Naive B cell (primary cell): ENCODE measurements around the gene SLAMF6. TPM values are rescaled to one million over a fixed set of nuclear protein-coding genes. Genes with fewer than 3 reads are reported as not detected.

Experiments used
- ATAC-seq, 2 donors: fragments of 150-1000 bp; cut with Tn5 transposase; 2 replicates each; pipeline ENCODE4 v1.10.0; 2021; ENCODE audit warnings: low read depth in 2 of 2, mild to moderate bottlenecking in 2 of 2, moderate library complexity in 2 of 2
- DNase-seq: peaks from one replicate; pipeline ENCODE4 v3.0.0; 2022
- H3K27ac Mint-ChIP-seq, 6 donors: one replicate each; pipeline ENCODE4 v1.8.0; 2020 to 2022; ENCODE audit warnings: mild to moderate bottlenecking in 6 of 6, mixed read lengths in 6 of 6, moderate library complexity in 5 of 6, inconsistent platforms in 2 of 6
- H3K27me3 Mint-ChIP-seq, 3 donors: one replicate each; pipeline ENCODE4 v1.8.0; 2021 to 2022; ENCODE audit warnings: mixed read lengths in 3 of 3, mild to moderate bottlenecking in 1 of 3
- H3K36me3 Mint-ChIP-seq, 2 donors: one replicate each; pipeline ENCODE4 v1.8.0; 2020 to 2022; ENCODE audit warnings: mixed read lengths in 2 of 2, inconsistent platforms in 1 of 2, mild to moderate bottlenecking in 1 of 2
- H3K4me1 Mint-ChIP-seq, 3 donors: one replicate each; pipeline ENCODE4 v1.8.0; 2020 to 2022; ENCODE audit warnings: mixed read lengths in 3 of 3, inconsistent platforms in 1 of 3, mild to moderate bottlenecking in 1 of 3, moderate library complexity in 1 of 3
- H3K4me3 Mint-ChIP-seq, 8 donors: one replicate each; pipeline ENCODE4 v1.8.0; 2020 to 2022; ENCODE audit warnings: mild to moderate bottlenecking in 8 of 8, mixed read lengths in 8 of 8, moderate library complexity in 8 of 8, inconsistent platforms in 2 of 8
- H3K9me3 Mint-ChIP-seq, 7 donors: one replicate each; pipeline ENCODE4 v1.8.0; 2020 to 2022; ENCODE audit warnings: mixed read lengths in 7 of 7, mild to moderate bottlenecking in 5 of 7, inconsistent platforms in 2 of 7, moderate library complexity in 1 of 7
- polyA plus RNA-seq, 6 donors: library from polyadenylated mRNA; unstranded; fragments of 300-500 nt; fragmentation: Illumina TruSeq; gene quantifications; one replicate each; pipeline ENCODE4 v1.2.3, GENCODE V29; 2021; ENCODE audit warnings: low read depth in 6 of 6

The SLAMF6 gene
- polyA plus RNA-seq, 6 donors from 2014 or later: 164 to 256 (median 194) TPM

- Mint-ChIP-seq H3K36me3 (no peaks in the 10 kb centered on the region), H3K4me1 (peaks cover 51 to 66% (median 54%) of the 10 kb centered on the region in 3 donors), H3K27me3 (no peaks in the 10 kb centered on the region), H3K4me3 (peak overlapping the region in 3 of 8 donors; percentile 13 to 59 (median 56)), H3K9me3 (no peaks in the 10 kb centered on the region), H3K27ac (peak overlapping the region in 5 of 6 donors; percentile 27 to 78 (median 47))
- DNase-seq (no peak), ATAC-seq (peak in 1 of 2 donors; percentile 51)
These were observed 69.6 kb downstream of the SLAMF6 start for GRCh38 chr1:160453443-160453842.

GRCh38 chr1:160451859-160452232 lies 71.2 kb downstream of the SLAMF6 start:
- no peaks in the 10 kb centered on the region for H3K36me3 Mint-ChIP-seq
- no peak for DNase-seq
- peak overlapping the region in 5 of 8 donors; percentile 33 to 74 (median 47) for H3K4me3 Mint-ChIP-seq
- no peaks in the 10 kb centered on the region for H3K27me3 Mint-ChIP-seq
- H3K27ac Mint-ChIP-seq: peak overlapping the region; percentile 18 to 75 (median 61)
- no peak for ATAC-seq
- peaks cover 56 to 75% (median 60%) of the 10 kb centered on the region in 3 donors for H3K4me1 Mint-ChIP-seq
- H3K9me3 Mint-ChIP-seq: no peaks in the 10 kb centered on the region

- DNase-seq (no peak), ATAC-seq (peak; percentile 28 to 32)
- H3K9me3 Mint-ChIP-seq: no peaks in the 10 kb centered on the region
- peak overlapping the region in 5 of 6 donors; percentile 25 to 75 (median 66) for H3K27ac Mint-ChIP-seq
- H3K4me3 Mint-ChIP-seq: peak overlapping the region in 5 of 8 donors; percentile 33 to 74 (median 47)
- H3K4me1 Mint-ChIP-seq: peaks cover 56 to 75% (median 60%) of the 10 kb centered on the region in 3 donors
- no peaks in the 10 kb centered on the region for H3K36me3 Mint-ChIP-seq
- H3K27me3 Mint-ChIP-seq: no peaks in the 10 kb centered on the region
These were observed 71.8 kb downstream of the SLAMF6 start for GRCh38 chr1:160451119-160451858.

GRCh38 chr1:160449494-160449893 lies 73.6 kb downstream of the SLAMF6 start:
- H3K4me3 Mint-ChIP-seq: no peak overlapping the region
- H3K9me3 Mint-ChIP-seq: no peaks in the 10 kb centered on the region
- ATAC-seq (no peak), DNase-seq (no peak)
- peaks cover 61 to 68% (median 64%) of the 10 kb centered on the region in 3 donors for H3K4me1 Mint-ChIP-seq
- no peaks in the 10 kb centered on the region for H3K36me3 Mint-ChIP-seq
- peak overlapping the region in 1 of 6 donors; percentile 12 for H3K27ac Mint-ChIP-seq
- no peaks in the 10 kb centered on the region for H3K27me3 Mint-ChIP-seq

GRCh38 chr1:160446945-160447600 lies 76.0 kb downstream of the SLAMF6 start:
- ATAC-seq (no peak), DNase-seq (no peak)
- peak overlapping the region in 5 of 8 donors; percentile 27 to 82 (median 53) for H3K4me3 Mint-ChIP-seq
- no peaks in the 10 kb centered on the region for H3K27me3 Mint-ChIP-seq
- peaks cover 55 to 66% (median 65%) of the 10 kb centered on the region in 3 donors for H3K4me1 Mint-ChIP-seq
- peak overlapping the region in 3 of 6 donors; percentile 2 to 64 (median 33) for H3K27ac Mint-ChIP-seq
- H3K9me3 Mint-ChIP-seq: no peaks in the 10 kb centered on the region
- H3K36me3 Mint-ChIP-seq: no peaks in the 10 kb centered on the region

GRCh38 chr1:160439718-160440117 lies 83.3 kb downstream of the SLAMF6 start:
- peaks cover 0 to 9% (median 3%) of the 10 kb centered on the region in 7 donors for H3K9me3 Mint-ChIP-seq
- peaks cover 38 to 56% (median 53%) of the 10 kb centered on the region in 3 donors for H3K4me1 Mint-ChIP-seq
- H3K27me3 Mint-ChIP-seq: no peaks in the 10 kb centered on the region
- DNase-seq (no peak), ATAC-seq (no peak)
- no peak overlapping the region for H3K27ac Mint-ChIP-seq
- H3K36me3 Mint-ChIP-seq: peaks cover 3 to 9% of the 10 kb centered on the region in 2 donors
- H3K4me3 Mint-ChIP-seq: no peak overlapping the region

GRCh38 chr1:160438935-160439334 lies 84.1 kb downstream of the SLAMF6 start:
- peaks cover 0 to 16% (median 5%) of the 10 kb centered on the region in 7 donors for H3K9me3 Mint-ChIP-seq
- H3K4me3 Mint-ChIP-seq: peak overlapping the region in 6 of 8 donors; percentile 23 to 80 (median 31)
- no peak for ATAC-seq
- peaks cover 37 to 59% (median 57%) of the 10 kb centered on the region in 3 donors for H3K4me1 Mint-ChIP-seq
- H3K27me3 Mint-ChIP-seq: no peaks in the 10 kb centered on the region
- H3K27ac Mint-ChIP-seq: peak overlapping the region in 5 of 6 donors; percentile 48 to 98 (median 91)
- peaks cover 4 to 17% of the 10 kb centered on the region in 2 donors for H3K36me3 Mint-ChIP-seq
- no peak for DNase-seq

GRCh38 chr1:160438317-160438918 lies 84.6 kb downstream of the SLAMF6 start:
- H3K36me3 Mint-ChIP-seq: peaks cover 4 to 17% of the 10 kb centered on the region in 2 donors
- ATAC-seq (no peak), DNase-seq (no peak)
- H3K4me3 Mint-ChIP-seq: peak overlapping the region; percentile 27 to 87 (median 82)
- H3K4me1 Mint-ChIP-seq: peaks cover 35 to 58% (median 52%) of the 10 kb centered on the region in 3 donors
- H3K27ac Mint-ChIP-seq: peak overlapping the region; percentile 90 to 98 (median 96)
- H3K9me3 Mint-ChIP-seq: peaks cover 0 to 20% (median 5%) of the 10 kb centered on the region in 7 donors
- no peaks in the 10 kb centered on the region for H3K27me3 Mint-ChIP-seq

- Mint-ChIP-seq H3K36me3 (peaks cover 4 to 17% of the 10 kb centered on the region in 2 donors), H3K4me3 (peak overlapping the region; percentile 27 to 87 (median 82)), H3K9me3 (peaks cover 0 to 21% (median 6%) of the 10 kb centered on the region in 7 donors), H3K4me1 (peaks cover 40 to 58% (median 54%) of the 10 kb centered on the region in 3 donors), H3K27ac (peak overlapping the region; percentile 90 to 98 (median 96)), H3K27me3 (no peaks in the 10 kb centered on the region)
- peak; percentile 91 to 93 for ATAC-seq
- peak; percentile 43 for DNase-seq
These were observed 85.4 kb downstream of the SLAMF6 start for GRCh38 chr1:160437432-160438316.

- peak overlapping the region in 5 of 8 donors; percentile 51 to 87 (median 61) for H3K4me3 Mint-ChIP-seq
- ATAC-seq (no peak), DNase-seq (no peak)
- H3K27me3 Mint-ChIP-seq: no peaks in the 10 kb centered on the region
- H3K27ac Mint-ChIP-seq: peak overlapping the region; percentile 66 to 98 (median 93)
- peaks cover 0 to 21% (median 7%) of the 10 kb centered on the region in 7 donors for H3K9me3 Mint-ChIP-seq
- H3K36me3 Mint-ChIP-seq: peaks cover 4 to 17% of the 10 kb centered on the region in 2 donors
- peaks cover 46 to 63% (median 59%) of the 10 kb centered on the region in 3 donors for H3K4me1 Mint-ChIP-seq
These were observed 86.1 kb downstream of the SLAMF6 start for GRCh38 chr1:160436966-160437365.
